GM23338 (cell line): ENCODE measurements around the gene TMPRSS9. TPM values are rescaled to one million over a fixed set of nuclear protein-coding genes. Genes with fewer than 3 reads are reported as not detected.

Experiments used
- ATAC-seq: fragments of 200-7000 bp; cut with Tn5 transposase; 3 replicates; pipeline ENCODE4 v1.9.1; 2020
- DNase-seq: peaks from one replicate; pipeline ENCODE4 v3.0.0-alpha.2; 2015; ENCODE audit warnings: low spot score
- H2AFZ ChIP-seq: fragments of 200-600 bp; sonication (generic); 2 replicates; pipeline ENCODE4 v1.8.0; 2016; ENCODE audit warnings: antibody characterized with exemption, mild to moderate bottlenecking, moderate library complexity
- H3F3A ChIP-seq: fragments of 200-600 bp; sonication (generic); replicated peaks from 2 replicates; pipeline ENCODE4 v1.8.0; 2017; ENCODE audit warnings: antibody characterized with exemption, mixed run types, low read depth
- H3K27ac ChIP-seq: fragments of 200-600 bp; sonication (generic); 2 replicates; pipeline ENCODE4 v1.6.1; 2016; ENCODE audit warnings: low read depth
- H3K27me3 ChIP-seq: fragments of 200-600 bp; sonication (generic); 2 replicates; pipeline ENCODE4 v1.8.0; 2016; ENCODE audit warnings: mild to moderate bottlenecking, mixed run types, moderate library complexity; ENCODE audit not compliant: insufficient read depth
- H3K36me3 ChIP-seq: fragments of 200-600 bp; sonication (generic); 2 replicates; pipeline ENCODE4 v1.8.0; 2016; ENCODE audit warnings: mild to moderate bottlenecking; ENCODE audit not compliant: insufficient read depth
- H3K4me1 ChIP-seq: fragments of 200-600 bp; sonication (generic); 2 replicates; pipeline ENCODE4 v1.8.0; 2016; ENCODE audit warnings: mild to moderate bottlenecking, moderate library complexity; ENCODE audit not compliant: insufficient read depth
- H3K4me2 ChIP-seq: fragments of 200-600 bp; sonication (generic); 2 replicates; pipeline ENCODE4 v1.7.1; 2017; ENCODE audit warnings: mixed run types
- H3K4me3 ChIP-seq: fragments of 200-600 bp; sonication (generic); 2 replicates; pipeline ENCODE4 v1.6.1; 2016; ENCODE audit warnings: mixed run types
- H3K79me2 ChIP-seq: fragments of 200-600 bp; sonication (generic); replicated peaks from 2 replicates; pipeline ENCODE4 v1.8.0; 2017; ENCODE audit warnings: mild to moderate bottlenecking; ENCODE audit not compliant: insufficient read depth
- H3K9me2 ChIP-seq: fragments of 200-600 bp; sonication (generic); 2 replicates; pipeline ENCODE4 v1.8.0; 2017; ENCODE audit not compliant: insufficient read depth
- H4K20me1 ChIP-seq: fragments of 200-600 bp; sonication (generic); replicated peaks from 2 replicates; pipeline ENCODE4 v1.8.0; 2017; ENCODE audit warnings: mild to moderate bottlenecking; ENCODE audit not compliant: insufficient read depth
- H3K27ac Mint-ChIP-seq: 2 replicates; pipeline ENCODE4 v1.8.0; 2020; ENCODE audit warnings: inconsistent platforms, mild to moderate bottlenecking, moderate library complexity, mixed read lengths
- H3K27me3 Mint-ChIP-seq: 3 replicates; pipeline ENCODE4 v1.8.0; 2022; ENCODE audit warnings: low read depth, mild to moderate bottlenecking, moderate library complexity, mixed read lengths, inconsistent platforms; ENCODE audit not compliant: insufficient read depth, poor library complexity
- H3K36me3 Mint-ChIP-seq: 3 replicates; pipeline ENCODE4 v1.8.0; 2021; ENCODE audit warnings: low read depth, mild to moderate bottlenecking, inconsistent platforms, moderate library complexity, mixed read lengths
- H3K4me1 Mint-ChIP-seq: 3 replicates; pipeline ENCODE4 v1.8.0; 2020; ENCODE audit warnings: mild to moderate bottlenecking, inconsistent platforms, mixed read lengths
- H3K4me3 Mint-ChIP-seq: 3 replicates; pipeline ENCODE4 v1.8.0; 2021; ENCODE audit warnings: moderate library complexity, mild to moderate bottlenecking, inconsistent platforms, mixed read lengths
- H3K9me3 Mint-ChIP-seq: 3 replicates; pipeline ENCODE4 v1.8.0; 2020; ENCODE audit warnings: moderate library complexity, mild to moderate bottlenecking, inconsistent platforms, mixed read lengths
- CREB1 ChIP-seq: fragments of 250-450 bp; sonication (Bioruptor Pico); IDR thresholded peaks from 2 replicates; pipeline ENCODE4 v1.5.0; 2020; ENCODE audit warnings: low read depth, mild to moderate bottlenecking, moderate library complexity
- EZH2 ChIP-seq: fragments of 200-600 bp; sonication (generic); IDR thresholded peaks from one replicate; pipeline ENCODE4 v1.8.0; 2017; ENCODE audit warnings: antibody characterized with exemption, mild to moderate bottlenecking, low read depth; ENCODE audit not compliant: unreplicated experiment
- EZH2phosphoT487 ChIP-seq: fragments of 200-600 bp; sonication (generic); IDR thresholded peaks from one replicate; pipeline ENCODE4 v1.8.1; 2018; ENCODE audit warnings: antibody characterized with exemption; ENCODE audit not compliant: unreplicated experiment
- JUNB ChIP-seq: IDR thresholded peaks from one replicate; pipeline ENCODE4 v1.6.1; 2016; ENCODE audit warnings: antibody characterized with exemption; ENCODE audit not compliant: unreplicated experiment
- NANOG ChIP-seq: IDR thresholded peaks from 2 replicates; pipeline ENCODE4 v1.6.1; 2016; ENCODE audit warnings: antibody characterized with exemption, borderline replicate concordance
- POLR2AphosphoS5 ChIP-seq: IDR thresholded peaks from 2 replicates; pipeline ENCODE4 v1.6.1; 2016; ENCODE audit warnings: antibody characterized with exemption, low read depth
- STAT1 ChIP-seq: IDR thresholded peaks from one replicate; pipeline ENCODE4 v1.6.1; 2016; ENCODE audit warnings: antibody characterized with exemption; ENCODE audit not compliant: unreplicated experiment
- ZNF114 ChIP-seq: fragments of 250-450 bp; sonication (Bioruptor Pico); IDR thresholded peaks from 2 replicates; pipeline ENCODE4 v1.5.0; 2020; ENCODE audit warnings: mild to moderate bottlenecking, moderate library complexity
- ZNF331 ChIP-seq: fragments of 250-450 bp; sonication (Bioruptor Pico); IDR thresholded peaks from 2 replicates; pipeline ENCODE4 v1.5.0; 2020; ENCODE audit warnings: low read depth, mild to moderate bottlenecking, moderate library complexity
- polyA plus RNA-seq: library from polyadenylated mRNA; unstranded; fragments of >200 nt; fragmentation: Nextera tagmentation; extraction: Ambion mirVana; gene quantifications from 2 replicates; pipeline ENCODE4 v1.2.1, GENCODE V29; 2016
- total RNA-seq: library from RNA; depleted of rRNA; stranded (reverse); fragments of >200 nt; shearing (Covaris generic); gene quantifications from 2 replicates; pipeline ENCODE4 v1.2.3, GENCODE V29; 2014
- TF ChIP-seq, protein P1 (sequence below): IDR thresholded peaks from one replicate; pipeline ENCODE4 v1.6.1; 2018; ENCODE audit warnings: antibody characterized with exemption; ENCODE audit not compliant: unreplicated experiment
- TF ChIP-seq, protein P2 (sequence below): IDR thresholded peaks from 2 replicates; pipeline ENCODE4 v1.6.1; 2016; ENCODE audit warnings: antibody characterized with exemption
- TF ChIP-seq, protein P3 (sequence below), 2 experiments: fragments of 200-600 bp in 1 of 2; sonication (generic) in 1 of 2; conservative IDR thresholded peaks; 2 replicates each; pipeline versions ENCODE4 v1.5.1 to v1.6.1; 2016 to 2017; ENCODE audit warnings: antibody characterized with exemption in 2 of 2, low read depth in 2 of 2, mild to moderate bottlenecking in 2 of 2, moderate library complexity in 1 of 2
- TF ChIP-seq, protein P4 (sequence below): fragments of 250-450 bp; sonication (Bioruptor Pico); IDR thresholded peaks from 2 replicates; pipeline ENCODE4 v1.5.0; 2020; ENCODE audit warnings: mild to moderate bottlenecking, moderate library complexity

The TMPRSS9 gene
- total and polyA plus RNA-seq, 2 experiments from 2014 or later = 0.05 to 0.28 TPM

DNA sequence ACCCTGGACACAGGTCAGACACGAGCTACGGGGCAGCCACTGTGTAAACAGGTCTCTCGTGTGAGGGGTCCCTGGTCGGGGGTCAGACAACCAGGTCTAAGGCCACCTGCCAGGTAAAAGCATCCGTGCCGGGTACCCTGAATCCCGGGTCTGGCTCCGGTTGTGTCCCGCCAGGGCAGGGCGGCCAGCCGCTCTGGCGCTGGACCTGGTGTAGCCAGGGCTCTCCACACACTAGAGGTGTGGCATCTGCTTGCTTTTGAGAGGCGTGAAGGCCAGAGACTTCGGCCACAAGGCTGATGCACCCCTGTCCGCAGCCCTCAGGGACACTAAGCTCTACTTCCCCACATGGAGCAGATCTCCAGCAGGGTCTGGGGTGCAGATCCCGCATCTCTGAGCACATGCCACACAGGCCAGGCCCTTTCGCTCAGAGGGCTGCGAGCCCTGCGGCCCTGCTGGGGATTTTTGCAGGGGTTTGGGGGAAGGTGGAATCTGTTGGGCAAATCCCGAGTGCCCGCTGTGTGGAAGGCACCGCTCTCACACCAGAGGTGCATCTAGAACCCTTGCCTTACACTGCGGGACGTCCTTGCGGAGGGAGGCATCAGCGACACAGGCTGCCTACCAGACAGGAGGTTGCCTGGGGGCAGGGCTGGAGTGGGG is 81.2 kb downstream of the TMPRSS9 start:
- Mint-ChIP-seq H3K4me1 (no peaks in the 10 kb centered on the region; the same call in 2 of the 3 replicates), H3K9me3 (no peaks in the 10 kb centered on the region), H3K36me3 (peaks cover 33% of the 10 kb centered on the region), H3K4me3 (no peak overlapping the region), H3K27ac (no peak overlapping the region), H3K27me3 (peaks cover 6% of the 10 kb centered on the region)
- Histone ChIP-seq H3F3A (no peaks in the 10 kb centered on the region), H3K27ac (no peak overlapping the region), H3K4me1 (no peaks in the 10 kb centered on the region), H3K4me3 (no peak overlapping the region), H3K79me2 (peaks cover 28% of the 10 kb centered on the region), H2AFZ (no peak overlapping the region), H3K4me2 (no peak overlapping the region), H3K27me3 (no peaks in the 10 kb centered on the region), H3K36me3 (peaks cover 11% of the 10 kb centered on the region), H3K9me2 (no peaks in the 10 kb centered on the region), H4K20me1 (peaks cover under 1% of the 10 kb centered on the region; the same call in 1 of the 2 replicates)
- no peak for ATAC-seq
- no peak for DNase-seq
- TF ChIP-seq ZNF114 (CRISPR knock-in tag) (no peak), CREB1 (CRISPR knock-in tag) (no peak), EZH2 (no peak), STAT1 (no peak), JUNB (no peak), NANOG (no peak), EZH2phosphoT487 (no peak), ZNF331 (CRISPR knock-in tag) (no peak), POLR2AphosphoS5 (no peak)
- TF ChIP-seq, protein P1, sequence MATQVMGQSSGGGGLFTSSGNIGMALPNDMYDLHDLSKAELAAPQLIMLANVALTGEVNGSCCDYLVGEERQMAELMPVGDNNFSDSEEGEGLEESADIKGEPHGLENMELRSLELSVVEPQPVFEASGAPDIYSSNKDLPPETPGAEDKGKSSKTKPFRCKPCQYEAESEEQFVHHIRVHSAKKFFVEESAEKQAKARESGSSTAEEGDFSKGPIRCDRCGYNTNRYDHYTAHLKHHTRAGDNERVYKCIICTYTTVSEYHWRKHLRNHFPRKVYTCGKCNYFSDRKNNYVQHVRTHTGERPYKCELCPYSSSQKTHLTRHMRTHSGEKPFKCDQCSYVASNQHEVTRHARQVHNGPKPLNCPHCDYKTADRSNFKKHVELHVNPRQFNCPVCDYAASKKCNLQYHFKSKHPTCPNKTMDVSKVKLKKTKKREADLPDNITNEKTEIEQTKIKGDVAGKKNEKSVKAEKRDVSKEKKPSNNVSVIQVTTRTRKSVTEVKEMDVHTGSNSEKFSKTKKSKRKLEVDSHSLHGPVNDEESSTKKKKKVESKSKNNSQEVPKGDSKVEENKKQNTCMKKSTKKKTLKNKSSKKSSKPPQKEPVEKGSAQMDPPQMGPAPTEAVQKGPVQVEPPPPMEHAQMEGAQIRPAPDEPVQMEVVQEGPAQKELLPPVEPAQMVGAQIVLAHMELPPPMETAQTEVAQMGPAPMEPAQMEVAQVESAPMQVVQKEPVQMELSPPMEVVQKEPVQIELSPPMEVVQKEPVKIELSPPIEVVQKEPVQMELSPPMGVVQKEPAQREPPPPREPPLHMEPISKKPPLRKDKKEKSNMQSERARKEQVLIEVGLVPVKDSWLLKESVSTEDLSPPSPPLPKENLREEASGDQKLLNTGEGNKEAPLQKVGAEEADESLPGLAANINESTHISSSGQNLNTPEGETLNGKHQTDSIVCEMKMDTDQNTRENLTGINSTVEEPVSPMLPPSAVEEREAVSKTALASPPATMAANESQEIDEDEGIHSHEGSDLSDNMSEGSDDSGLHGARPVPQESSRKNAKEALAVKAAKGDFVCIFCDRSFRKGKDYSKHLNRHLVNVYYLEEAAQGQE = no peak
- TF ChIP-seq, protein P2, sequence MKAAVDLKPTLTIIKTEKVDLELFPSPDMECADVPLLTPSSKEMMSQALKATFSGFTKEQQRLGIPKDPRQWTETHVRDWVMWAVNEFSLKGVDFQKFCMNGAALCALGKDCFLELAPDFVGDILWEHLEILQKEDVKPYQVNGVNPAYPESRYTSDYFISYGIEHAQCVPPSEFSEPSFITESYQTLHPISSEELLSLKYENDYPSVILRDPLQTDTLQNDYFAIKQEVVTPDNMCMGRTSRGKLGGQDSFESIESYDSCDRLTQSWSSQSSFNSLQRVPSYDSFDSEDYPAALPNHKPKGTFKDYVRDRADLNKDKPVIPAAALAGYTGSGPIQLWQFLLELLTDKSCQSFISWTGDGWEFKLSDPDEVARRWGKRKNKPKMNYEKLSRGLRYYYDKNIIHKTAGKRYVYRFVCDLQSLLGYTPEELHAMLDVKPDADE = no peak
- TF ChIP-seq, protein P3, sequence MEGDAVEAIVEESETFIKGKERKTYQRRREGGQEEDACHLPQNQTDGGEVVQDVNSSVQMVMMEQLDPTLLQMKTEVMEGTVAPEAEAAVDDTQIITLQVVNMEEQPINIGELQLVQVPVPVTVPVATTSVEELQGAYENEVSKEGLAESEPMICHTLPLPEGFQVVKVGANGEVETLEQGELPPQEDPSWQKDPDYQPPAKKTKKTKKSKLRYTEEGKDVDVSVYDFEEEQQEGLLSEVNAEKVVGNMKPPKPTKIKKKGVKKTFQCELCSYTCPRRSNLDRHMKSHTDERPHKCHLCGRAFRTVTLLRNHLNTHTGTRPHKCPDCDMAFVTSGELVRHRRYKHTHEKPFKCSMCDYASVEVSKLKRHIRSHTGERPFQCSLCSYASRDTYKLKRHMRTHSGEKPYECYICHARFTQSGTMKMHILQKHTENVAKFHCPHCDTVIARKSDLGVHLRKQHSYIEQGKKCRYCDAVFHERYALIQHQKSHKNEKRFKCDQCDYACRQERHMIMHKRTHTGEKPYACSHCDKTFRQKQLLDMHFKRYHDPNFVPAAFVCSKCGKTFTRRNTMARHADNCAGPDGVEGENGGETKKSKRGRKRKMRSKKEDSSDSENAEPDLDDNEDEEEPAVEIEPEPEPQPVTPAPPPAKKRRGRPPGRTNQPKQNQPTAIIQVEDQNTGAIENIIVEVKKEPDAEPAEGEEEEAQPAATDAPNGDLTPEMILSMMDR (conservative IDR thresholded peaks at IDR 0.05; ENCODE audit: low read depth in 2 of 2) = no peak
- TF ChIP-seq, protein P4, sequence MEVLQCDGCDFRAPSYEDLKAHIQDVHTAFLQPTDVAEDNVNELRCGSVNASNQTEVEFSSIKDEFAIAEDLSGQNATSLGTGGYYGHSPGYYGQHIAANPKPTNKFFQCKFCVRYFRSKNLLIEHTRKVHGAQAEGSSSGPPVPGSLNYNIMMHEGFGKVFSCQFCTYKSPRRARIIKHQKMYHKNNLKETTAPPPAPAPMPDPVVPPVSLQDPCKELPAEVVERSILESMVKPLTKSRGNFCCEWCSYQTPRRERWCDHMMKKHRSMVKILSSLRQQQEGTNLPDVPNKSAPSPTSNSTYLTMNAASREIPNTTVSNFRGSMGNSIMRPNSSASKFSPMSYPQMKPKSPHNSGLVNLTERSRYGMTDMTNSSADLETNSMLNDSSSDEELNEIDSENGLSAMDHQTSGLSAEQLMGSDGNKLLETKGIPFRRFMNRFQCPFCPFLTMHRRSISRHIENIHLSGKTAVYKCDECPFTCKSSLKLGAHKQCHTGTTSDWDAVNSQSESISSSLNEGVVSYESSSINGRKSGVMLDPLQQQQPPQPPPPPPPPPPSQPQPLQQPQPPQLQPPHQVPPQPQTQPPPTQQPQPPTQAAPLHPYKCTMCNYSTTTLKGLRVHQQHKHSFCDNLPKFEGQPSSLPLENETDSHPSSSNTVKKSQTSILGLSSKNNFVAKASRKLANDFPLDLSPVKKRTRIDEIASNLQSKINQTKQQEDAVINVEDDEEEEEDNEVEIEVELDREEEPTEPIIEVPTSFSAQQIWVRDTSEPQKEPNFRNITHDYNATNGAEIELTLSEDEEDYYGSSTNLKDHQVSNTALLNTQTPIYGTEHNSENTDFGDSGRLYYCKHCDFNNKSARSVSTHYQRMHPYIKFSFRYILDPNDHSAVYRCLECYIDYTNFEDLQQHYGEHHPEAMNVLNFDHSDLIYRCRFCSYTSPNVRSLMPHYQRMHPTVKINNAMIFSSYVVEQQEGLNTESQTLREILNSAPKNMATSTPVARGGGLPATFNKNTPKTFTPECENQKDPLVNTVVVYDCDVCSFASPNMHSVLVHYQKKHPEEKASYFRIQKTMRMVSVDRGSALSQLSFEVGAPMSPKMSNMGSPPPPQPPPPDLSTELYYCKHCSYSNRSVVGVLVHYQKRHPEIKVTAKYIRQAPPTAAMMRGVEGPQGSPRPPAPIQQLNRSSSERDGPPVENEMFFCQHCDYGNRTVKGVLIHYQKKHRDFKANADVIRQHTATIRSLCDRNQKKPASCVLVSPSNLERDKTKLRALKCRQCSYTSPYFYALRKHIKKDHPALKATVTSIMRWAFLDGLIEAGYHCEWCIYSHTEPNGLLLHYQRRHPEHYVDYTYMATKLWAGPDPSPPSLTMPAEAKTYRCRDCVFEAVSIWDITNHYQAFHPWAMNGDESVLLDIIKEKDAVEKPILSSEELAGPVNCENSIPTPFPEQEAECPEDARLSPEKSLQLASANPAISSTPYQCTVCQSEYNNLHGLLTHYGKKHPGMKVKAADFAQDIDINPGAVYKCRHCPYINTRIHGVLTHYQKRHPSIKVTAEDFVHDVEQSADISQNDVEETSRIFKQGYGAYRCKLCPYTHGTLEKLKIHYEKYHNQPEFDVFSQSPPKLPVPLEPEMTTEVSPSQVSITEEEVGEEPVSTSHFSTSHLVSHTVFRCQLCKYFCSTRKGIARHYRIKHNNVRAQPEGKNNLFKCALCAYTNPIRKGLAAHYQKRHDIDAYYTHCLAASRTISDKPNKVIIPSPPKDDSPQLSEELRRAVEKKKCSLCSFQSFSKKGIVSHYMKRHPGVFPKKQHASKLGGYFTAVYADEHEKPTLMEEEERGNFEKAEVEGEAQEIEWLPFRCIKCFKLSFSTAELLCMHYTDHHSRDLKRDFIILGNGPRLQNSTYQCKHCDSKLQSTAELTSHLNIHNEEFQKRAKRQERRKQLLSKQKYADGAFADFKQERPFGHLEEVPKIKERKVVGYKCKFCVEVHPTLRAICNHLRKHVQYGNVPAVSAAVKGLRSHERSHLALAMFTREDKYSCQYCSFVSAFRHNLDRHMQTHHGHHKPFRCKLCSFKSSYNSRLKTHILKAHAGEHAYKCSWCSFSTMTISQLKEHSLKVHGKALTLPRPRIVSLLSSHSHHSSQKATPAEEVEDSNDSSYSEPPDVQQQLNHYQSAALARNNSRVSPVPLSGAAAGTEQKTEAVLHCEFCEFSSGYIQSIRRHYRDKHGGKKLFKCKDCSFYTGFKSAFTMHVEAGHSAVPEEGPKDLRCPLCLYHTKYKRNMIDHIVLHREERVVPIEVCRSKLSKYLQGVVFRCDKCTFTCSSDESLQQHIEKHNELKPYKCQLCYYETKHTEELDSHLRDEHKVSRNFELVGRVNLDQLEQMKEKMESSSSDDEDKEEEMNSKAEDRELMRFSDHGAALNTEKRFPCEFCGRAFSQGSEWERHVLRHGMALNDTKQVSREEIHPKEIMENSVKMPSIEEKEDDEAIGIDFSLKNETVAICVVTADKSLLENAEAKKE = no peak
